ENCODE results near the gene SCD5.
"Not testable (repeated sequence)": the region's sequence is repeated elsewhere in the genome, so short reads cannot be mapped to it uniquely, and the experiment has no call there.

Gene SCD5

DNA sequence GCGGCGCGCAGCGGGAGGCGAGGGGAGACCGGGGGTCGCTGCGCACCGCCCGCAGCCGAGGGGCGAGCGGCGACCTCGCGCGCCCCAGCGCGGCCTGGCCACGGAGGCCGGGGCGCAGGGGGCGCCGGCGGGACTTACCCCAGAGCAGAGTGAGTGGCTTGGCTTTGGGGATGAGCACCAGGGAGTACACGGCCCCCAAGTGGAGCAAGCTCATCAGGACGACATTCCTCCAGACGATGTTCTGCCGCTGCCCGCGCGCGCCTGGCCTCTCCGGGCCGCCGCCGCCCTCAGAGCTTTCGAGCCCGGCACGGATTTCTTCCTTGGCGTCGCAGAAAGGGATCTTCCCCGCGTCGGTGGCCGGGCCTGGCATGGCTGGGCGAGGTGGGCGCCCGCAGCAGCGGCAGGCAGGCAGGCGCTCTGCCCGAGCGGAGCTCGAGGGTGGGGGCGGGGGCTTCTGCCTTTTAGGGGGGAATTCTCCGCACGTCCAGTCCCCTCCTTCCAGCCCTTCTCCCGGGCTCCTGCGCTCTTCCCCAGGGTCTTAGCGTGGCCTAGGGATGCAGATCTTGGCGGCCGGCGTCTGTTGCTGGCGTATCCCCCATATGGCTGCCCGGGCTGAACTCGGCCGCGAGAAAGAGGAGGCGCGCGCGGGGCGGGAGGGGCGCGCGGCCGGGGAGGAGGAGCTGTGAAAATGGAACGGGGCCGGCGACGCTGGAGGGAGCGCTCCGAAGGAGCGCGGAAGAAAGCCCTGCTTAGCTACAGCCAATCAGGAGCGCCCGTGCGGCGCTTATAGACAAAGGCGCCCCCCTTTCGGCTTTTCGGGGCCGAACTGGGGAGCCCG, at the start of gene SCD5:
SCD5 (minus strand) TSS at position 629 of the 838 bp plus-strand sequence; CDS start at position 370, 259 bp downstream.
- H3K27me3 Mint-ChIP-seq = peaks cover 39% of the 10 kb centered on the region
- H3K4me1 Mint-ChIP-seq = peaks cover 20% of the 10 kb centered on the region
- H3K36me3 Mint-ChIP-seq = no peaks in the 10 kb centered on the region
- no peaks in the 10 kb centered on the region for H3K9me3 Mint-ChIP-seq
- no peak within 1 kb of the TSS for H3K27ac Mint-ChIP-seq
- H3K4me3 Mint-ChIP-seq = peak within 1 kb of the TSS; percentile 81

DNA sequence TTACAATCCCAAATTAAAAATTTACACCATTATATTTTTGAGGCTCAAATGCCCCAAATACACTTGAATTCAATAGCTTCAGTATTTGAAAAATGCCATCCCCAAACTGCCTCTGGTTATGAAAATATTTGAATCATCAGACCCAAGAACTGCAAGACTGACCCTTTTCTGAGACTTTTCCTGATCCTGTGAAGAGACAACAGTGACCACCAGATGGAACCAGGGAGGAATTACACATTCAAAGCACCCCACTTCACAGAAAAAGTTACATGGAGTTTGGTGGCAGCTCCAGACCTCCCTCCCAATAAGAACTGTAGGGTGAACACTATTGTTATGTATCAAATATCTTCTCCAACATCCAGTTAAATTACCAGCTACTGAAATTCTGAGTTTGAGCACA, 44.0 kb upstream of the SCD5 start:
- Mint-ChIP-seq H3K27ac (peak overlapping the region; percentile 23), H3K4me1 (no peaks in the 10 kb centered on the region), H3K9me3 (no peaks in the 10 kb centered on the region), H3K27me3 (no peaks in the 10 kb centered on the region), H3K36me3 (peaks cover 21% of the 10 kb centered on the region), H3K4me3 (no peak overlapping the region)

DNA sequence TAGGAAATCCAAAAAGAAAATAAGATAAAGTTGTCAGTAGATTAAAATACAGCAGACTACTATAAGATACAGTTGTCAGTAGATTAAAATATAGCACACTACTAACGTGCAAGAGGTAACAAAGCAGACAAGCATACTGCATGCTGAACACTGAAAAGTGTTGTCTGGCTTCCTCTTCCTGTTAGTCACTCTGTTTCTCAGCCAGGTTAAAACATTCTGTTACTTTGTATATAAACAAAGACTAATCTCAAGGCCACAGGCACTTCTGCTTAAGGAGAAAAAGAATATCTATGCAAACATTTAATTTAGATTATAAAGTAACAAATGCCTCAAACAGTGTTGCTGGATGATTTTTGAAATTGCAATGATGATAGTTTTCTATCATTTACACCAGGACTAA, 41.0 kb upstream of the SCD5 start:
- Mint-ChIP-seq H3K36me3 (peaks cover 10% of the 10 kb centered on the region), H3K27me3 (no peaks in the 10 kb centered on the region), H3K27ac (no peak overlapping the region), H3K4me1 (no peaks in the 10 kb centered on the region), H3K4me3 (no peak overlapping the region), H3K9me3 (no peaks in the 10 kb centered on the region)

DNA sequence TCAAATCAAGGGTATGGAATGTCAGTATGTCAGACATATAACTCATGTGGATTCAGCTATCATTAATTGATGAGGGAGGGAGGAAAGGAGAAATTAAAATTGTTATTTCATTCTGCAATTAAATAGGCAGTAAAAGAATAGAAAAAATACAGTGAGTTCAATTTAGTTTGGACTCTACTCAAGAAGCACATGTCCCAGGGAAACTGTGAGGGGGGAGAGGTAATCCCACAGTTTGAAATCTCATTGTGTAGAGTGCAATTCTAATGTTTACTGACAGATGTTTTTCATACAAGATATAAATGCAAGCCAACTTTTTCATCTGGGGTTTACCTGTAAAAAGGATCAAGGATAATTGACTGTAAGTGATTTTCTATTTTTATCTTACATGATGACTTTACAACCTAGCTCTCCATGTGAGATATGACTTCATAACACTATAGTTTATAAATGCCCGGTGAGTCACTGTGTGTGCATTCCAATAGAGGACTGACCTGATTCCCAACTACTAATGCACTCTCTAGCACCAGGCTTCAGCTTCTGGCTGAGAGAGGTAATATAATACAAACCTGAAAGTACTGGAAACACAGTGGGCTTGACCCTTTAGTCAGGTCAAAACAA, 35.2 kb upstream of the SCD5 start:
- Mint-ChIP-seq H3K27me3 (no peaks in the 10 kb centered on the region), H3K36me3 (peaks cover 11% of the 10 kb centered on the region), H3K4me1 (no peaks in the 10 kb centered on the region), H3K27ac (no peak overlapping the region), H3K4me3 (no peak overlapping the region), H3K9me3 (no peaks in the 10 kb centered on the region)

DNA sequence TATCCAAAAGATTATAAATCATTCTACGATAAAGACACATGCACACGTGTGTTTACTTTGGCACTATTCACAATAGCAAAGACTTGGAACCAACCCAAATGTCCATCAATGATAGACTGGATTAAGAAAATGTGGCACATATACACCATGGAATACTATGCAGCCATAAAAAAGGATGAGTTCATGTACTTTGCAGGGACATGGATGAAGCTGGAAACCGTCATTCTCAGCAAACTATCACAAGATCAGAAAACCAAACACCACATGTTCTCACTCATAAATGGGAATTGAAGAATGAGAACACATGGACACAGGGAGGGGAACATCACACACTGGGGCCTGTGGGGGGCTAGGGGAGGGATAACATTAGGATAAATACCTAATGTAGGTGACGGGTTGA, 34.5 kb upstream of the SCD5 start:
- H3K27ac Mint-ChIP-seq, H3K27me3 Mint-ChIP-seq, H3K9me3 Mint-ChIP-seq, H3K4me1 Mint-ChIP-seq, H3K4me3 Mint-ChIP-seq: not testable (repeated sequence)
- H3K36me3 Mint-ChIP-seq = peaks cover 11% of the 10 kb centered on the region

DNA sequence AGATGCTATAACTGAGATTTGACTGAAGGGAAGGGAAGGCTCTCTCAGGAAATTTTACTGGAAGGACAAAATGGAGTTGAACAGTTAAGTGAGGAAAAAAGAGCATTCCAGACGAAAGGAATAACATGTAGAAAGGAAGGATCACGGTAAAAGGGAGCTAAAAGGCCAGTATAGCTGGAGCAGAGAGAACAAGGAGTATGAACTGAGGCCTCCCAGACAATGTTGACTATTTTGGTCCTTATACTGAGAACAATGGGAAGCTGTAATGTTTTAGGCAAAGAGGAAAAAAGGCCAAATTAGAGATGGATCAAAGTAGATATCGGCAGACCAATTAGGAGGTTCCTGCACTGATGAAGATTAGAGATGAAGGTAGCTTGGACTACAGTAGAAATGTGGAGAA, 26.8 kb upstream of the SCD5 start:
- H3K4me1 Mint-ChIP-seq = peaks cover 5% of the 10 kb centered on the region
- H3K27ac Mint-ChIP-seq = peak overlapping the region; percentile 59
- H3K9me3 Mint-ChIP-seq = no peaks in the 10 kb centered on the region
- H3K27me3 Mint-ChIP-seq = no peaks in the 10 kb centered on the region
- peaks cover 21% of the 10 kb centered on the region for H3K36me3 Mint-ChIP-seq
- no peak overlapping the region for H3K4me3 Mint-ChIP-seq

DNA sequence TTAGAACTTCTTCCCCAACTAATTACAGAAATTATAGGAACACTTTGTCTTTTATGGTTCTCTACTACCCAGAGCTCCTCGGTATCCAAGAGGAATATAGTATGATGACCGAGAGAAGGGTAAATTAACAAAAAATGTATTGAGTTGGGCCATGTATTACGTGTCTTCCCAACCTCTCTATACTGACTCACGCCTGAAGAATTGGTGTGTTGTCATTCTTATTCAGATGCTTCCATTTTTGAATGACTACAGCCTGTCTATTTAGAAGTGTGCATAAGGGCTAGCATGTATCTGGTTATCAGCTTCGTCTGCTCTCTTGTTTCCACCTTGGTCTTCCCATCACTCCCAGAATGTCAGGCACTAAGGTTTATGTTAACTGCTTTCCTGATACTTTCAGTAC, 24.5 kb upstream of the SCD5 start:
- H3K4me1 Mint-ChIP-seq = peaks cover 5% of the 10 kb centered on the region
- no peak overlapping the region for H3K4me3 Mint-ChIP-seq
- no peaks in the 10 kb centered on the region for H3K27me3 Mint-ChIP-seq
- peaks cover 30% of the 10 kb centered on the region for H3K36me3 Mint-ChIP-seq
- H3K9me3 Mint-ChIP-seq = no peaks in the 10 kb centered on the region
- no peak overlapping the region for H3K27ac Mint-ChIP-seq

DNA sequence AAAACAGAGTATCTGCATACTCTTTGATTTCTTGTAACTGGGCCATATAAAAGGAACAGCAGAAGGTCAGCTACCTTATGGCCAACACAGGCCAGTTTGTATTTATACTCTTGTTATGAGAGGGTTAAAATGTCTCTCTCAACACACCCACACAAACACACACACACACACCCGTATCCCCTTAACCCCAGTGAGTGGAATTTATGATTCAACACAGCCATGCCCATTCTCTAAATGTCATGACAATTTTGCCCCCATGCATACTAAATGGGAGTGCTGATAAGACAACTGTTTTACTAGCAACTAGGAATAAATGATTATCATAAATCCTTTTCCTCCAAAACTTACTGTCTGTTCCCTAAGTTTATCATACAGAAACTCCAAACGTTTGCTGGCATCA, 22.1 kb upstream of the SCD5 start:
- H3K36me3 Mint-ChIP-seq = peaks cover 26% of the 10 kb centered on the region
- no peak overlapping the region for H3K4me3 Mint-ChIP-seq

DNA sequence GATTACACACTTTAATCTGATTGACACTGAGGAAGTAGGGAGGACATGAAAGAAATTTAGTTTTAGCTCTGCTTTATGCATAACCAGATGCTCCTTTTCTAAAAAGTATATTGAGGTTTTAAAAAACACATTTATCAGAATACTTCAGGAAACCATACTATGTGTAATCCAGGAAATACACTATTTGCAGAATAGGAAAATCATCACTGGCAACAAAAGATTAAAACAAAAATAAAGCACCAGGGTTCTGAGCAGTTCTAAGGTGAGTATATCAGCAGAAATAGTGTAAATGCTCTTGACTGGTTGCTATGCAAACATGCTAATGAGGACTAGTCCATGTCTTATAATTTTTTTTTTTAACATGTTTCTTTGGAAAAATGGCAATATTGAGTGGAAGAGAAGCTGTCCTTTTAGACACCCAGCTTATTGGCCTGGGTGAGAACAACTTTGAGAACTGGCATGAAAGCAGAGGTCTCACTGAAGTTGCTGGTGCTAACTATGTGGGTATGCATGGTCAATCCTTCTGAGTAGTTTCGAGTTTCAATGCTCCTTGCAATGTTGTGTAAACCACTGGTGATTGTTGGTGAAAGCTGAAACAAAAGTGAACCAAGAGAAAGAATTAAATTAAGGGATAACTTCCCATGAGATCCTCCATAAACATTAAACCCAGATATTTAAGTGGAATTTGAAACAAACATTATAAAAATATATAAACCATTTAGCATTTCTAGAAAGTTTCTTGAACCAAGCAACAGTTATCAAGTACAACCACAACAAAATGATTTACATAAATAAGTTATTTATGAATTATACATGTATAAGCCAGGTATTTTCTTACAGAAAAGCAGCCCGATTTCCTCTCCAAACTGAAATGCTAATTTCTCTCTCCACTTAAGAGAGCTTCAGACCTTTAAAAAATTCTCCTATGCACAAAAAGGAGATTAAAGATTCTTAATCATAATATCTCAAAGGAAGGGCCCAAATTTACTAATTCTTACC, 20.4 kb upstream of the SCD5 start:
- peaks cover 5% of the 10 kb centered on the region for H3K4me1 Mint-ChIP-seq
- H3K27ac Mint-ChIP-seq = peak overlapping the region; percentile 41
- H3K27me3 Mint-ChIP-seq = no peaks in the 10 kb centered on the region
- H3K36me3 Mint-ChIP-seq = peaks cover 15% of the 10 kb centered on the region
- H3K4me3 Mint-ChIP-seq = no peak overlapping the region
- no peaks in the 10 kb centered on the region for H3K9me3 Mint-ChIP-seq

More for the DNA sequence above, 22.1 kb upstream of the SCD5 start:
- H3K4me1 Mint-ChIP-seq = peaks cover 5% of the 10 kb centered on the region
- H3K27me3 Mint-ChIP-seq = no peaks in the 10 kb centered on the region
- H3K27ac Mint-ChIP-seq = peak overlapping the region; percentile 37
- no peaks in the 10 kb centered on the region for H3K9me3 Mint-ChIP-seq

DNA sequence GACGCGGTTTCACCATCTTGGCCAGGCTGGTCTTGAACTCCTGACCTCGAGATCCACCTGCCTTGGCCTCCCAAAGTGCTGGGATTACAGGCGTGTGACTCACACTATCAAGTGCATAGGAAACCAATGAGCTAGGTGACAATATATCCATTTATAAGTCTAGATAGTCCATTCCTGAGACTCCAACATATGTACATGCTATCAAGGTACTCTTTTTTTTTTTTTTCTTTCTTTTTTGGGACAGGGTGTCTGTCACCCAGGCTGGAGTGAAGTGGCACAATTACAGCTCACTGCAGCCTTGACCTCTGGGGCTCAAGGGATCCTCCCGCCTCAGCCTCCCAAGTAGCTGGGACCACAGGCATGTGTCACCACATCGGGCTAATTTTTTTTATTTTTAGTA, 18.3 kb upstream of the SCD5 start:
- not testable (repeated sequence) for H3K9me3 Mint-ChIP-seq, H3K27me3 Mint-ChIP-seq, H3K27ac Mint-ChIP-seq, H3K4me1 Mint-ChIP-seq, H3K4me3 Mint-ChIP-seq
- peaks cover 11% of the 10 kb centered on the region for H3K36me3 Mint-ChIP-seq

DNA sequence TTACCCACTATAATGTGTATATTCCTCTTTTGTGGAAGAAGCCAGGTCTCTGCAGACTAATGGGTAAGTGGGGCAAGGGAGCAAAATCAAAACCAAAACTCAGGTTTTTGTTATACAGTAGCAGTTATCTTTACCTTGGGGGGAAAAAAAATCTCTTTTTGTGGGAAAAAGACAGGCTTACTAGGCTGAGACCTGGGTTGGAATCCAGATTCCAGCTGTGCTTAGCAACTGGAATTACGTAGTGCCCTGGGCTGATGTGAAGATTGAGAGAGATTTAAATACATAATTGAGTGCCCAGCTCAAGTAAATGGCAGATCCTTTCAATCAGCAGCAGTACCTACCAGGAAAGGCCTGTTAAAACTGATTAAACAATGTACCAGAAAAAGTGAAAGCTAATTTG, 15.4 kb upstream of the SCD5 start:
- H3K36me3 Mint-ChIP-seq = peaks cover 8% of the 10 kb centered on the region

DNA sequence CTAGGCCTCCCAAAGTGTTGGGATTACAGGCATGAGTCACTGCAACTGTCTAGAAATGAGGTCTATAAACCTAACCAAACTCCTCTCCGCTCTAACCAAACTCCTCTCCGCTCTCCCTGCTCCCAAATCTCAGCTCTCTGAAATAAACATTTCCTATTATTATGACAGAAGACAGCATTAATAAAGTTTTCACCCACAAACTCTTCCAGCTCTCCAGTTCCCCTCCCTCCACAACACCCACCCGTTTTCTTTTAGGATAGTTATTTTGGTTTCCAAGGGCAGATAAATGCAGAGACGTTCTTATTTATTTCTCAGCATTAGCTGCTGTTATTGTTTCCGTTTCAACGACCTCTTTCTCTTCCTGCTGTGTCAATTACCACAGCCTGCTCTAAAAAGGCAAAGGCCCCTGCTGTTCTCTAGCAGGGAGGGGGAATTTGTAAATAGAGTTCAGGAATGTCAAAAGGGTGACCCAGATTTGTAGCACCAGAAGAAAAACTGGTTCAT, 13.3 kb upstream of the SCD5 start:
- H3K4me3 Mint-ChIP-seq = no peak overlapping the region
- no peak overlapping the region for H3K27ac Mint-ChIP-seq
- no peaks in the 10 kb centered on the region for H3K36me3 Mint-ChIP-seq
- no peaks in the 10 kb centered on the region for H3K27me3 Mint-ChIP-seq
- peaks cover 3% of the 10 kb centered on the region for H3K4me1 Mint-ChIP-seq
- H3K9me3 Mint-ChIP-seq = no peaks in the 10 kb centered on the region

More for the DNA sequence above, 15.4 kb upstream of the SCD5 start:
- Mint-ChIP-seq H3K4me3 (no peak overlapping the region), H3K9me3 (no peaks in the 10 kb centered on the region), H3K27ac (no peak overlapping the region), H3K4me1 (peaks cover 3% of the 10 kb centered on the region), H3K27me3 (no peaks in the 10 kb centered on the region)

DNA sequence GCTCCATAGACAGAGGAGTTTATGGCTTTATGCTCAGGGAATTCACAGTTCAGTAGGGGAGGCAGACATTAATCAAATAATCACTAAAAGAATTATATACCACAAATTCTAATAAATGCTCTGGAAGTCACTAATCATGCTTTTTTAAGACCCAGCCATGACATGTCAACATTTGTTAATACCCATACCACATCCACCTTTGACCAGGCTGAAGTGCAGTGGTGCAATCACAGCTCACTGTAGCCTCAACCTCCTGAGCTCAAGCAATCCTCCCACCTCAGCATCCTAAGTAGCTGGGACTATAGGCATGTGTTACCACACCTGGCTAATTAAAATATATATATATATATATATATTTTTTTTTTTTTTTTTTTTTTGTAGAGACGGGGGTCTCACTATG, 12.8 kb upstream of the SCD5 start:
- Mint-ChIP-seq H3K36me3 (no peaks in the 10 kb centered on the region), H3K9me3 (no peaks in the 10 kb centered on the region), H3K4me3 (no peak overlapping the region), H3K27me3 (no peaks in the 10 kb centered on the region), H3K27ac (no peak overlapping the region), H3K4me1 (peaks cover 3% of the 10 kb centered on the region)

DNA sequence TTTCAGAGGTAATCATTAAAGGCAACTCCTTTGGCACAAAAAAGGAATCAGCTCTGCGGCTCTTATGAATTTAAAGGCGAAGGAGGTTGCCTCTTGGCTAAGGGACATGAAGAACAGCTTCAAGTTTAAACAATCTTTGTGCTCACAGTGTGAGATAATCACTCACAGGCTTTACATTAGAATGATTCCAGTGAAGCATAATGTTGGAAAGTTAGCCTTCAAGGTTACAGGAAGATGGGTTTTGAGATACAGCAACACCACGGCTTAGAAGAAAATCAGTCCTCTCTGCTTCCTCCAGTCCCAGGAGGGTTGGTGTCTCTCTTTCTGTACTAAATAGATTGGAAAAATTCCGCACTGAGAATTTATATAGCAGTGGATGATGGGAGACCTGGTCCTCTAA, 11.6 kb upstream of the SCD5 start:
- H3K9me3 Mint-ChIP-seq = no peaks in the 10 kb centered on the region
- H3K4me1 Mint-ChIP-seq = peaks cover 3% of the 10 kb centered on the region
- H3K36me3 Mint-ChIP-seq = no peaks in the 10 kb centered on the region
- no peaks in the 10 kb centered on the region for H3K27me3 Mint-ChIP-seq
- H3K27ac Mint-ChIP-seq = no peak overlapping the region
- H3K4me3 Mint-ChIP-seq = no peak overlapping the region

DNA sequence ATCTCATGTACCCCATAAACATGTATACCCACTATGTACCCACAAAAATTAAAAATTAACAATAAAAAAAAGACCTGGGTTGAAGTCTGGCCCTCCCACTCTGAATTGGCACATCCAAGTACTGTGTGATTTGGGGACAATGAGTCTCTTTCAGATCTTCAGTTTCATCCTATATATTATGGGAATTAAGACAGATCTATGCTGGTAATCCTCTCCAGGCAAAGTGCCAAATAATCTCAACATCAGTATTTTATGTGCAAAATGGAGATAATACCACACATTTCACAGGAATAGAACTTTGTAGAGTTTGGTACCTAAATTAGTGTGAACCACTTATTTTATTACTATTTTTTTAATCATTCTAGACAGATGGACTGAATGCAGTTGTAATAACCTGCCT, 11.0 kb upstream of the SCD5 start:
- H3K4me3 Mint-ChIP-seq = no peak overlapping the region
- no peaks in the 10 kb centered on the region for H3K36me3 Mint-ChIP-seq
- H3K27ac Mint-ChIP-seq = no peak overlapping the region
- no peaks in the 10 kb centered on the region for H3K9me3 Mint-ChIP-seq
- peaks cover 3% of the 10 kb centered on the region for H3K4me1 Mint-ChIP-seq
- H3K27me3 Mint-ChIP-seq = no peaks in the 10 kb centered on the region

Measured in activated naive CD4-positive, alpha-beta T cell treated with anti-CD3 and anti-CD28 coated beads, Interleukin-2, amount 50 U/mL, for 24 hours (primary cell).